IMR-90 (cell line): ENCODE results near the gene NDRG4.

ENCODE experiments used
- CTCF ChIP-seq: conservative IDR thresholded peaks from 2 replicates; pipeline ENCODE4 v1.5.1; 2012; ENCODE audit warnings: mild to moderate bottlenecking, low read depth, low read length, improper control_type of control experiment
- FOS ChIP-seq: fragments of 150-350 bp; IDR thresholded peaks from 2 replicates; pipeline ENCODE4 v1.6.1; 2016; ENCODE audit warnings: low read depth, low read length
- MAFK ChIP-seq: IDR thresholded peaks from 2 replicates; pipeline ENCODE4 v1.6.1; 2012; ENCODE audit warnings: low read depth, low read length, improper control_type of control experiment
- MAZ ChIP-seq: IDR thresholded peaks from 2 replicates; pipeline ENCODE4 v1.6.1; 2012; ENCODE audit warnings: low read depth, mild to moderate bottlenecking, low read length, improper control_type of control experiment, moderate library complexity, borderline replicate concordance
- POLR2A ChIP-seq: IDR thresholded peaks from 2 replicates; pipeline ENCODE4 v1.6.1; 2012; ENCODE audit warnings: mild to moderate bottlenecking, low read depth, low read length
- RAD21 ChIP-seq: IDR thresholded peaks from 2 replicates; pipeline ENCODE4 v1.6.1; 2012; ENCODE audit warnings: low read length, improper control_type of control experiment
- RFX5 ChIP-seq: IDR thresholded peaks from 2 replicates; pipeline ENCODE4 v1.8.0; 2012; ENCODE audit warnings: low read depth, mild to moderate bottlenecking, low read length, moderate library complexity
- USF2 ChIP-seq: fragments of 150-350 bp; IDR thresholded peaks from 2 replicates; pipeline ENCODE4 v1.6.1; 2017; ENCODE audit warnings: mild to moderate bottlenecking, antibody characterized with exemption, low read length, low read depth
- TF ChIP-seq, protein P1 (sequence below): fragments of 150-350 bp; IDR thresholded peaks from 2 replicates; pipeline ENCODE4 v1.6.1; 2016; ENCODE audit warnings: low read depth, mild to moderate bottlenecking, low read length, moderate library complexity, borderline replicate concordance

DNA sequence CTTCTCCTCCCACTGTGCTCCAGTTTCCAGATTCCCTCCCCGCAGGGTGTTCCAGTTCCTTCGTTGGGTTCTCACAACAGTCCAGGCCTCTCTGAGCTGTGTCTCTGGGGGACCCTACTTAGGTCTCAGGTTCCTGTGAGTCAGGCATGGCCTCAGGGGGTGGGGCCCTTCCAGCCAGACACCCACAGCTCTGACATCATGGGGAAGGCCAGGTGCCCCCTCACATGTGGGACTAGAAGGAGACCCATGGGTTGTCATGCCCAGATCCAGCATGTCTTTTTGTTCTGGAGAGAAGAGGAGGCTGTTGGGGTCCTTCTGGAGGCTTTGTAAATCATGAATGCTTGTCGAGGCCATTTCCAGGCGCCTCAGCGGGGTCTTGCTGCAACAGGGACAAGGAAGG is 32.0 kb upstream of the NDRG4 start:
- TF ChIP-seq CTCF = no peak
- TF ChIP-seq POLR2A = no peak
- TF ChIP-seq RAD21 = no peak
- no peak for TF ChIP-seq USF2
- TF ChIP-seq RFX5 = no peak
- TF ChIP-seq, protein P1, sequence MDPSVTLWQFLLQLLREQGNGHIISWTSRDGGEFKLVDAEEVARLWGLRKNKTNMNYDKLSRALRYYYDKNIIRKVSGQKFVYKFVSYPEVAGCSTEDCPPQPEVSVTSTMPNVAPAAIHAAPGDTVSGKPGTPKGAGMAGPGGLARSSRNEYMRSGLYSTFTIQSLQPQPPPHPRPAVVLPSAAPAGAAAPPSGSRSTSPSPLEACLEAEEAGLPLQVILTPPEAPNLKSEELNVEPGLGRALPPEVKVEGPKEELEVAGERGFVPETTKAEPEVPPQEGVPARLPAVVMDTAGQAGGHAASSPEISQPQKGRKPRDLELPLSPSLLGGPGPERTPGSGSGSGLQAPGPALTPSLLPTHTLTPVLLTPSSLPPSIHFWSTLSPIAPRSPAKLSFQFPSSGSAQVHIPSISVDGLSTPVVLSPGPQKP = no peak
- TF ChIP-seq MAFK = no peak
- TF ChIP-seq MAZ = no peak
- no peak for TF ChIP-seq FOS
